Activated CD8-positive, alpha-beta memory T cell treated with anti-CD3 and anti-CD28 coated beads, Interleukin-2, amount 50 U/mL, for 4 hours (primary cell): ENCODE results near the gene PRDM2.
"Not testable (repeated sequence)": the region's sequence is repeated elsewhere in the genome, so short reads cannot be mapped to it uniquely, and the experiment has no call there.

Experiments used
- DNase-seq: peaks from one replicate; pipeline ENCODE4 v3.0.0-alpha.2; 2020

PRDM2 gene, protein sequence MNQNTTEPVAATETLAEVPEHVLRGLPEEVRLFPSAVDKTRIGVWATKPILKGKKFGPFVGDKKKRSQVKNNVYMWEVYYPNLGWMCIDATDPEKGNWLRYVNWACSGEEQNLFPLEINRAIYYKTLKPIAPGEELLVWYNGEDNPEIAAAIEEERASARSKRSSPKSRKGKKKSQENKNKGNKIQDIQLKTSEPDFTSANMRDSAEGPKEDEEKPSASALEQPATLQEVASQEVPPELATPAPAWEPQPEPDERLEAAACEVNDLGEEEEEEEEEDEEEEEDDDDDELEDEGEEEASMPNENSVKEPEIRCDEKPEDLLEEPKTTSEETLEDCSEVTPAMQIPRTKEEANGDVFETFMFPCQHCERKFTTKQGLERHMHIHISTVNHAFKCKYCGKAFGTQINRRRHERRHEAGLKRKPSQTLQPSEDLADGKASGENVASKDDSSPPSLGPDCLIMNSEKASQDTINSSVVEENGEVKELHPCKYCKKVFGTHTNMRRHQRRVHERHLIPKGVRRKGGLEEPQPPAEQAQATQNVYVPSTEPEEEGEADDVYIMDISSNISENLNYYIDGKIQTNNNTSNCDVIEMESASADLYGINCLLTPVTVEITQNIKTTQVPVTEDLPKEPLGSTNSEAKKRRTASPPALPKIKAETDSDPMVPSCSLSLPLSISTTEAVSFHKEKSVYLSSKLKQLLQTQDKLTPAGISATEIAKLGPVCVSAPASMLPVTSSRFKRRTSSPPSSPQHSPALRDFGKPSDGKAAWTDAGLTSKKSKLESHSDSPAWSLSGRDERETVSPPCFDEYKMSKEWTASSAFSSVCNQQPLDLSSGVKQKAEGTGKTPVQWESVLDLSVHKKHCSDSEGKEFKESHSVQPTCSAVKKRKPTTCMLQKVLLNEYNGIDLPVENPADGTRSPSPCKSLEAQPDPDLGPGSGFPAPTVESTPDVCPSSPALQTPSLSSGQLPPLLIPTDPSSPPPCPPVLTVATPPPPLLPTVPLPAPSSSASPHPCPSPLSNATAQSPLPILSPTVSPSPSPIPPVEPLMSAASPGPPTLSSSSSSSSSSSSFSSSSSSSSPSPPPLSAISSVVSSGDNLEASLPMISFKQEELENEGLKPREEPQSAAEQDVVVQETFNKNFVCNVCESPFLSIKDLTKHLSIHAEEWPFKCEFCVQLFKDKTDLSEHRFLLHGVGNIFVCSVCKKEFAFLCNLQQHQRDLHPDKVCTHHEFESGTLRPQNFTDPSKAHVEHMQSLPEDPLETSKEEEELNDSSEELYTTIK (N-terminal part only)

GRCh38 chr1:13699936-13700520, at the start of gene PRDM2:
TSS of gene PRDM2 (plus strand) at chr1:13700188. CDS start at chr1:13715606, 15,418 bp downstream.
- peak; percentile 65 for DNase-seq

DNA sequence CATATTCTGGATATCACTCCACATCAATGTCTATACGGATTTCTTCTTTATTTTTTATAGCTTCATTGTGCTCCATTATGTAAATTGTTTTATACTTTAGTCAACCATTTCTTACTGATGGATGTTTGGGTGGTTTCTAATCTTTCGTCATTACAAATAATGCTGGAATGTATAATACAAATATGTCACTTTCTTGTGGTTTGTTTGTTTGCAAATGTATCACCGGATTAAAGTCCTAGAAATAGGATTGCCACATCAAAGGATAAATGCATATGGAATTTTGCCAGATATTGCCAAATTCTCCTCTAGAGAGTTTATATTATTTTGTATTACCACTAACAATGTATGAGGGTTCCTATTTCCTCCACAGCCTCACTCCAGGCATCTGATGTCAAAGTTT, 48.7 kb upstream of the PRDM2 start:
- DNase-seq: no peak

GRCh38 chr1:13652238-13652637, 47.8 kb upstream of the PRDM2 start:
- DNase-seq: no peak

DNA sequence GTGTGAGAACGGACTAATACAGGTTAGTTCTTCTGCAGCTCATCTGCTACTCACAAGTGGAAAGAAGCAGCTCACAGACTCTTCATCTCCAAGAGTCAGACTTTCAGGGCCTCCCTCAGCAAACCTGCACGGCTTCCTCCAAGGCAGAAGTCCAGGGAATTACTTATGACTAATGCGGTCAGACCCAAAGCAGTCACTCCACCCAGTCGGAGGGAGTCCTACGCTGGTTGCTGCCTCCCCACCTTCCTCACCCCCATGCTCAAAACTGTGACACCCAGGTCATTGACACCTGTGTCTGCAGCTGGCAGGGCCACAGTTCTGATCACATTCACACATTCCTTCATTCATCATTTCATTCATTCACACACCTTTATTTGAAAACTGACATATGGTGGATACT, 38.4 kb upstream of the PRDM2 start:
- DNase-seq: no peak

- DNase-seq: no peak
Observed at GRCh38 chr1:13662493-13662892, 37.5 kb upstream of the PRDM2 start.

GRCh38 chr1:13663969-13664368, 36.0 kb upstream of the PRDM2 start:
- DNase-seq: no peak

DNA sequence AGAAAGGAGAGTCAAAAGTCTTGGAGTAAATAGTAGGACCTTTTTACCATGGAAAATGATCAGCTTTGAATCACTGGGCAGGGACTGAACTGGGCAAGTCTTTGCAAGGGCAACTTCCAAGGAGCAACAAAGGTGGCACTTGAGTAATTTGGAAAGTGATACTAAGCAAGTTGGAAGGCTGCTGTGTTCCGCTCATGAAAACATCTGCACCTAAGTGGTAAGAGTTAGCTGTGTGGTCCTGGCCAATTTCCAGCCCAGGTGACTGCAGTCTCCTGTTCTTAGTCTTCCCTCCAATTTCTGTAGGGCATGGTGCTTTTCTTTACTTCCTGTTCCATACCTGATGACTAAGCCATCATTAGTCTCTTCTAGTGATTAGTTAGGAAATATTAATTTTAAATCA, 35.5 kb upstream of the PRDM2 start:
- no peak for DNase-seq

DNA sequence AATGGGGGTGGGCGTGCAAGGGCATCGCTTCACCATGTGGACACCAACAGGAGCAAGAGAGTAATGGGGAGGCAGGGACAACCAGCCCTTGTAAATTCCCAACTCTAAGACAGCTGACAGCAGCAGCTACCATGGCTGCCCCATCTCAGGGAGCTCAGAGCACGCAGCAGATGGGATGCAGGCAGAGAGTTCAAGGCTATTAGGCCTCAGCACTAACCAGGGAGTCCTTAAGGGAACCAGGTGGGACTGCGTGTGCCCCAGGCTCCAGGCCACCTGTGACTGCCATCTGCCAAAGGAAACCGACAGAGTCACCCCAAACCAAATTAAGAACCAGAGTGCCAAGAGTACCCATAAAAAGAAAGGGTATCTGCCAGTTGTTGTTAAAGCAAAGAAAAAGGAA, 33.7 kb upstream of the PRDM2 start:
- DNase-seq: no peak

- no peak for DNase-seq
Observed at GRCh38 chr1:13667691-13668090, 32.3 kb upstream of the PRDM2 start.

- no peak for DNase-seq
Observed at GRCh38 chr1:13674377-13674776, 25.6 kb upstream of the PRDM2 start.

GRCh38 chr1:13675151-13675651, 24.8 kb upstream of the PRDM2 start:
- DNase-seq: no peak

DNA sequence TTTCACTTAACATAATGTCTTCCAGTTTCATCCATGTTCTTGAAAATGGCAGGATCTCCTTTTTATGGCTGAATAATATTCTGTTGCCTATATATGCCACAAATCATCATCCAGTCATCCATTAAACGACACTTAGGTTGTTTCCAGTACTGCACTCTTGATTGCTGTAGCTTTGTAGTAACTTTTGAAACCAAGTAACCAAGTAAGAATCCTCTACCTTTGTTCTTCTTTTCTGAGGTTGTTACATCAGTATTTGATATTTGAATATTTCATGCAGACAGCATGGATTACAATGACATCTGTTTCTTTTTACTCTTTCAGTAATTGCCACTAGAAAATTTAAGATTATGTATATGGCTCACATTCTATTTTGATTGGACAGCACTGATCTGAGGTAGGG, 22.1 kb upstream of the PRDM2 start:
- no peak for DNase-seq

DNA sequence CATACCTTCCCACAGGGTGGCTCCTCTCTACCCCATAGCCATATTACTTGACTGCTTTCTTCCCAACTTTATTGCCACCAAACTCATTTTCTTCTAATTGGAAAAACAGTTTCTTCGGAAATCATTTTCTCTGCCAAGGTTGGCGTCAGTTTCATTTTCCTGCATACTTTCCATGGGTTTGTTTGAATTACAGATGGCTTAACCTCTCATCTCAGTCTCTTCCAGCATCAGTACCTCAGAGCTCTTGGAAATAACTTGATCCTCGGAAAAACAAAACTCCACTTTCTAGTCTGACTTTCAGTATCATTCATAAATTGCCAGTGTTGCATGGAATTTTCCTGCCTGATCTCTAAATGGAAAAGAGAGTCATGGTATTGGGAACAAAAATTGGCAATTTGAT, 20.3 kb upstream of the PRDM2 start:
- DNase-seq: no peak

GRCh38 chr1:13680609-13681008, 19.4 kb upstream of the PRDM2 start:
- DNase-seq: not testable (repeated sequence)

DNA sequence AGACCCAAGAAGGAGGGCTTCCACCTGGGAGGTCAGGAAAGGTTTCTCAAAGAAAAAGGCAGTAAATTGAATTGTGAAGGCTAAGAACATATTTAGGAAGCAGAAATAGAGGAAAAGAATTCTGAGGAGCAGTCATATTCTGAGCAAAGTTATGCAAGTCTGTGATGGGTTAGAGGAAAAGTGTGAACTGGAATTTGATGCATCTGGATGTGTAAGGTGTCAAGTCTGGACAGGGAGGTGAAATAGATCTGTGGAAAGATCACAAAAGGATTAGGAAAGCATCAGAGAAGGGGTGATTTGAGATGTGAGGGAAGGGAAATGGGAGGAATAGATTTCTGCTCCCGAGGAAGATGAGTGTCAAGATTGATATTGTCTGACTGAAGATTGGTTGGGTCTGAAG, 18.1 kb upstream of the PRDM2 start:
- no peak for DNase-seq

DNA sequence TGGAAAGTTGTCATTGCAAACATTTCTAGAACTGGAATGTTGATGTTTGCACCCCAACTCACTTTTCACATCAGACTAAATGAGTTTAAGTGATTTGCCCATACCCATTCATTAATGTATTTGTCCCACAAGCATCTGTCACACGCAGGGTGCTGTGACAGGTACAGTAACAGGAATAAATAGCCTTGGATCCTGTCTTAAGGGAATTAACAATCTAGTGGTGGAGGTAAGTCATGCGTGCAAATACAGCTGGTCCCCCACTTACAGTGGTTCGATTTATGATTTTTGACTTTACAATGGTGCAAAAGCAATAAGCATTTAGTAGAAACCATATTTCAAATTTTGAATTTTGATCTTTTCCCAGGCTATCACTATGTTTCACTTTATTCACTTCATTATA, 17.5 kb upstream of the PRDM2 start:
- DNase-seq: no peak

- DNase-seq: no peak
Observed at GRCh38 chr1:13683206-13683605, 16.8 kb upstream of the PRDM2 start.

DNA sequence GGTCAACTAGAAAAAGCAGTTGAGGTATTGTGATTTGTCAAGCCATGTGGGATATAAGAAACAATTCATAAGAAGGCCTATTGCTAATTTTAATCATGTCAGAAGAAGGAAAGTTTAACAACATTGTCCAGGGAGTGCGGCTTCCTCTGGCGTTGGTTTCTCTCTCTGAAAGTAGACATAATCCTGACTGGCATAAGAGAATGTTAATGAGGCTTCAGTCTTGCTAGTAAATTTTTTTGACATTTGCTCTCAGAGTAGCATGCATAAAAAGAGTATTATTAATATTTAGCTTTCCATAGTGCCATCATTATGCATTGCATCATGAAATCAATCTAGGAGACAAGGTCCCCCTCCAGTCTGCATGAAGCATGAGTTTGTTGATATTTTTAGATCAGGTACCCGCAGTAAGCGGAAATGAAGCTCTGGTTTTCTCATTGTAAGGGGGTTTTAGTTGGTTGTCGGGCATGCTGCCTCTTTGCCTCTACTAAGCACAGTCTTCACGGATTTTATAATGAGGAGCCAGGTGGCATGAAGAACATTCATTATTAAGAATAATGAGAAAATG, 12.8 kb upstream of the PRDM2 start:
- no peak for DNase-seq

DNA sequence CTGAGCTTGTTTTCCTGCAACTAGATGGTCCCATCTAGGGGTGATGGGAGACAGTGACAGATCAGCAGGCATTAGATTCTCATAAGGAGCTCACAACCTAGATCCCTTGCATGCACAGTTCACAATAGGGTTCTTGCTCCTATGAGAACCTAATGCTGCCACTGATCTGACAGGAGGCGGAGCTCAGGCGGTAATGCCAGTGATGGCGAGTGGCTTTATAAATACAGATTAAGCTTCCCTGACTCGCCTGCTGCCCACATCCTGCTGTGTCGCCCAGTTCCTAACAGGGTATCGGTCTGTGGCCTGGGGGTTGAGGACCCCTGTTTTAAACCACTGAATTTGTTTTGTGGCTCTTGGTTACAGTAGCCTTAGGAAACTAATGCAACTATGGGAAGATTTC, 6.9 kb upstream of the PRDM2 start:
- DNase-seq: not testable (repeated sequence)

DNA sequence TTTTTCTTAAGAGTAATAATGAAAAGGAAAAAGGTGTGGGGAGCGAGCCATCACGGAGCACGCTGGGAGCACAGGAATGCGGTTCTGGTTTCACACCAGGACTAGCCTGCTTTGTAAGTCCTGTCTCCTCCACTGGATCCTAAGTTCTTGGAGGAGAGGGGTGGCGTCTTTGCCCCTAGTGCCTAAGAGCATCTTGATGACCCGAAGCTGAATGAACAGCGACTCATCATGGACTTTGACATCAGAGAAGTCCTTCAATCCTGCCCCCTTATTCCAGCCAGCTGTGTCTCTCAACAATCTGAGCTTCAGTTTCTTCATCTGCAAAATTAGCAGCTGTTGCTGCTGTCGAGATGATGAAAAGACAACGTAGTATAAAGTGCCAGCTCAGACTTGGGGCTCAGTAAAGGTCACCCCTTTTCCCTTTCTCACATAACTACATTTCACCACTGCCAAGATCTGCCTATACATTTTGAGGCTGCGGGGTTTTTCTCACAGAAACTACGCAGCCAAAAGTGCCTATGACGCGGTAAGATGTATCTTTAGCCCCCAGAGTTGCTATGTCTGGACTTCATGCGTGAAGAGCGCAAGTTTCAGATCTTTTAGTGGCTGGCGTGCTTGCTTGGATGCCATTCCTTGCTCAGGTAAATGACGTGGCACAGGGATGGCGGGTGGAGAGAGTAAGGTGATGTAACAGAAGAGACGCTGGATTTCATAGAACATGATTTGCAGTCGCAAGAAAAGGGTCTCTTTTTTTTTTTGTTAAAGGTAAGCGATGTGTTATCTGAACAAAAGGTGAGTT, 4.9 kb upstream of the PRDM2 start:
- DNase-seq: no peak

DNA sequence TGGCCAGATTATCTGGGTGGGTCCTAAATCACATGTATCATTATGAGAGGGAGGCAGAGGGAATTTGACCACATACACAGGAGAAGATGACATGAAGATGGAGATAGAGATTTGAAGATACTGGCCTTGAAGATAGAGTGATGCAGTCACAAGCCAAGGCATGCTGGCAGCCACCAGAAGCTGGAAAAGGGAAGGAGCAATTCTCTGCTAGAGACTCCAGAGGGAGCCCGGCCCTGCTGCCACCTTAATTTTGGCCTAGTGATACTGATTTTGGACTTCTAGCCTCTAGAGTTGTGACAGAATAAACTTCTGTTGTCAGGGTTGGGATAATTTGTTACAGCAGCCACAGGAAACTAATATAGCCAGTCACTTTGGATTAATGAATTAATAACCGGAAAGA, 2.2 kb upstream of the PRDM2 start:
- no peak for DNase-seq
